Mucosa of gallbladder (tissue), 1 donor: Measurements from ENCODE around the gene ERC2. TPM values are rescaled to one million over a fixed set of nuclear protein-coding genes. Genes with fewer than 3 reads are reported as not detected.

Experiments used
- DNase-seq: peaks from one replicate; pipeline ENCODE4 v3.0.0-alpha.2; 2020; ENCODE audit warnings: low spot score
- total RNA-seq: library from RNA; stranded (reverse); gene quantifications from one replicate; pipeline ENCODE4 v1.2.1, GENCODE V29; 2021
- donor health status: DM: no; HTN: no; CAD: no.

Gene ERC2
- total RNA-seq, 1 donor from 2014 or later: 4.2 TPM

DNA sequence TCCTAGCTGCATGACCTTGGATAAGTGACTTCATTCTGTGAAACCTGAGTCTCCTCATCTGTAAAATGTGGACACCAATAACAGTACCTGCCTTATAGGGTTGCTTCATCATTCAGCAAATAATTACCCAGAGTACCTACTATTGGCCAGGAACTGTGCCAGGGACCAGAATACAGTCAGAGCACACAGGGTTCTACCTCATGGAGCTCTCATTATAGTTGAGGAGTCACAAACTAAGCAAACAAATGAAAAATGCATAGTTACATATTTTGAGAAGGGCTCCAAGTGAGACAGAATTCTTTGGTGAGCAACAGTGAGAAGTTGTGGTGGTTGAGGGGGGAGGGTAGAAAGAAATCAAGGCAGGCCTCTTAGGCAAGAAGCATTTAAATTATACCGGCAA, 672.5 kb downstream of the ERC2 start:
- DNase-seq: no peak

DNA sequence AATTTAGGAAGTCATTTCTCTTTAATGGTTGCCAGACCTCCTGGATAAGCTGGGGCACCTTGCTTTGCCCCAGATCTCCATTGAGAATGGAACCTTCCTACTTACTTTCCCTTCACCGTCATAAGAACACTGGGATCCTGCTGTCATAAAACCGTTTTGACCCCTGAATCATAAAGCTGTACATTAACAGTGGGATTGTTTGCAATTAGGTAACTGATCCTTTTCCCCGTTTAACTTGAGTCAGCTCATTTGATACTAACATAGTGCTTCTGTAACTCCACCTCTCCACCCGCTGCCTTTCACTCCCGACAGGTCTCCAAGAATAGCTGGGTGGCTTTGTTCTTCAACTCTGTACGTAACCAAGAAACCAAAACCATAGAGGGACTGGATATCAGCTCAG, 673.0 kb downstream of the ERC2 start:
- DNase-seq: no peak

DNA sequence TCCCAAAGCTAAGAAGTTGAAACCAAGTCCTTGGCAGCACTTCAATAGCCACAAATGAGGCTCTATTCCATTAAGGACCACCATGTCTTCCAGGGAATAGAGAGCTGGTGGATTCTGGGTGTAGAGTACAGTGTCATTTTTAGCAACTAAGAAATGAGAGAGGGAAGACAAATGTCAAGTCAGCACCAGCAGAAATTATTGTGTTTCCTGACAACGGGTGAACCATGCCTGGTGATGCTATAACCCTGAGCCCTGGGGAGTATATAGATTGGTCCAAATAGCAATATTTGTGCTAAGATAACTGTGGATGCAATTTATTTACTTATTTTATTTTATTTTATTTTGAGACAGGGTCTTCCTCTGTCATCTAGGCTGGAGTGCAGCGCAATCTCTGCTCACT, 675.5 kb downstream of the ERC2 start:
- DNase-seq: no peak

DNA sequence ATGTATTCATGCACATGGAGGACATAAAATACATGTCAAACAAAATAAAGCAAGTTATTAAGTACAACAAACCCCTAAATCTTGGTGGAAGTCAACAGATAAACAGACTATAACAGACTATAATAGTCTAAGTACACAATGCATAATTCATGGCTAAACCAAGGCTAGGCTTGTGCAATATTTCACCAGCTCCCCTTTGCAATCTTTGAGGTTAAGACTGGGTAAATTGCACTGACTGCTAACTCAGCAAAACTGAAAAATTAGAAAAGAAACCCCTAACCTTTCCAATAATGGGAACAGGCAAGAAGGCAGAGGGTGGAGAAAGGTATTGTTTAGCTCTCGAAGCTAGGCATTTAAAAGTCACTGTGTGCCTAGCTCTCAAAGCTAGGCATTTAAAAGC, 676.3 kb downstream of the ERC2 start:
- no peak for DNase-seq

DNA sequence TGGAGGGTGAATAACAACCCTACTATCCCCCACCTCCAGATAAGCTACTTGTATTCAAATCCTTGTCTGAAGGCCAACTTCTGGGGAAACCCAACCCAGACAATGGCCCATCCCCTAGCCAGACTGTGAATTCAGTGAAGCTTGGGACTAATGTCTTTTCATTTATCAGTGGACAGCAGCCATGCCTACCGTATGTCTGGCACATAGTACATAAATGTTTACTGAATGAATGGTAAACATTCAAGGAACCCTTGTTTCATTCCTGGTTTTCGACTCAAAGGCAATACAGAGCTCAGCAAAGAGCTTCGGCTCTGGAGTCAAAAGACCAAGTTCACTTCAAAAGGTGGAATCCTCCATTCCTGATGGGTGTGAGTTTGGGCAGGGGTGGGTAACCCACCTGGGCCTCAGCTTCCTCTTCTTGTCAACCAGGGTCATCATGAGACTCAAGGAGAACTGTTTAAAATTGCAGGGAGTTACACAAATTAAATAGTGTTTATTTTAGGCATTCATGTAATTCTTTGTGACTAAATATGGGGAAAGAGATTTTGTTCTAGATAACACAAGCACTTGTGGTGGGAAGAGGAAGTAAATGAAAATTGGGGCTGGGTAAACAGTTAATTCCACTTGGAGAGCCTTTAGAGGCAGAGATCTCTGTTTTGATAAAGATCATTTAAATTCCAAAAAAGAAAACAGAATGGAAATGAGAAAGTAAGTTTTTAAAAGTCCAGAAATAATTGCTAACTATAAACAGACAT, 677.5 kb downstream of the ERC2 start:
- no peak for DNase-seq

DNA sequence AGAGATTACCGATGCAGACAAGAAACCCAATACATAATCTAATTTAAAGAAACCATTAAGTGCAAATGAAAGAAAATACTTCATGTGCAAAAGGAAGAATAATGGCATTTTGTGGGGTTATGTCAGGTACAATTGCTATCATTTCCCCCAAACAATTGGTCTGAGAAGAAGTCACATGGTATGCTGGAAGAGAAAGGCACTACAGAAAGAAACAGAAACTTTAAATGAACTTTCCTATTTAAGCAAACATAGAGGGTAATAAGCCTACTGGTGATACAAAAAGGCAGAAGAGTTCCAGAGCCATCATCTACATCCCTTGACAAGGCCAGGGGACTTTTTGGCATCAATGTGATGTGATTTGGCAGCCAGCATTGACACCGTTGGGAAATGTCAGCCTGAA, 678.8 kb downstream of the ERC2 start:
- no peak for DNase-seq

DNA sequence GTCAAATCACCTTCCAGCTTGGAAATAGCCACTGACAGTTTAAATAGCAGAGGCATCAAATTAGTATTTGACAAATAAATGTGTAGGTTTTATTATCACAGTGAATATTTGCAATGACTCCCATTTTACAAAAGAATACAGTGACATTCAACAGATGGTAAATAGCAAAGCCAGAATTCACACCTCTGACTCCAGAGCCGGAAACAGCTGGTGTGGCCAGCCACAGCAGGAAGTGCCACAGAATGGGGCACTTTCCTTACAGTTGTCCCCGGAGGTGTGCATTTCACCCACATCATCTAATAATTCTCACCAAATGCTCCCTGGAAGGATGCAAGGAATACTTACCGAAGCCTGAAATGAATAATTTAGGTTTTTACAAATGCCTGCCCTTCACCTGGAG, 685.5 kb downstream of the ERC2 start:
- no peak for DNase-seq

DNA sequence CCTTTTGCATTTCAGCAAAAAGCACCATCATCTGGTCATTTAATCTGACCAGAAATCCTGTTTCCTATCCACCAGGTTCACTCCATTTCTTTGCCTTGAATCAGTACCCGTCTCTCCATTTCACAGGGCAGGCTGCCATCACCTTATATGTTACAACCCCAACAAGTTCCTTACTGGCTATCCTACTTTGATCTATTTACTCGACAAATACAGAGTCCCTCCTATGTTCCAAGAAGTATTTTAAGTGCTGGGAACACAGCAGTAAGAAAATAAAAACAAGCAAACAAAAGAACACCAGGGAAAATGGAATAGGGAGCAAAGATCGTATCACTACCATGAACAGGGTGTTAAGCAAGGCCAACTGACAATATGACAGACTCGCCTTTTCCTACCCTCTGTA, 685.9 kb downstream of the ERC2 start:
- no peak for DNase-seq

DNA sequence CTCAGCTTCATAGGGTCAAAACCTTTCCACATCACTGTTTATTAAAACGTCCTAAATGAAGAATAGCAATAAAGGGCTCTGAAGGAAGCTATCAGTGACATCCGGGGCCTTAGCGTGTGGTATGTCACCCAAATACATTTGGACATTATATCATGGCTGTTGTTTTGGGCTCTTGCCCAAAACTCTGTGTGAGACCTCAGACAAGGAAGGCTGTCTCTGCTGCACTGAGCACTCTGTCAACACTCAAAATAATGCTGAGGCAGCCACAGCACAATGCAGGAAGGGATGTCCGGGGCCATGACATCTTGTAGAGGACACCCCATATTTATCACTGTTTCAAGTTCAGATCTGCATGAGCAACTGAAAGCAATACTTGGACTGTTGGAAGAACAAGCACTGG, 687.4 kb downstream of the ERC2 start:
- no peak for DNase-seq

DNA sequence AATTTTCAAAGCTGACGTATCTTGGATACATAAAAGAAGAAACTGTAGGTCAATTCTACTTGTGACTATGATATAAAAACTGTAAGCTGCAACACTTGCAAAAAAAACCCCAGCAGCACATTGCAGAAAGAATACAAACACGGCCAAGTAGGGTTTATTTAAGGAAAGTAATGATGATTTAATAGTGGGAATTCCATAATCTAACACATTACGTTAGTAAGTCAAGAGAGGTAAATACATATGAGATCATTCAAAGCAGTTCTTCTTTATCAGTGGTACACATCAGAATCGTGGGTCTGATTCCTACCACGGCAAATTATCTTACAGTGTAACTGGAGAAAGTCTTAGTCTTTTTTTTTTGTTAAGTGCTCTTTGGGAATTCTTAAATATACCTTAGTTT, 688.7 kb downstream of the ERC2 start:
- DNase-seq: no peak

DNA sequence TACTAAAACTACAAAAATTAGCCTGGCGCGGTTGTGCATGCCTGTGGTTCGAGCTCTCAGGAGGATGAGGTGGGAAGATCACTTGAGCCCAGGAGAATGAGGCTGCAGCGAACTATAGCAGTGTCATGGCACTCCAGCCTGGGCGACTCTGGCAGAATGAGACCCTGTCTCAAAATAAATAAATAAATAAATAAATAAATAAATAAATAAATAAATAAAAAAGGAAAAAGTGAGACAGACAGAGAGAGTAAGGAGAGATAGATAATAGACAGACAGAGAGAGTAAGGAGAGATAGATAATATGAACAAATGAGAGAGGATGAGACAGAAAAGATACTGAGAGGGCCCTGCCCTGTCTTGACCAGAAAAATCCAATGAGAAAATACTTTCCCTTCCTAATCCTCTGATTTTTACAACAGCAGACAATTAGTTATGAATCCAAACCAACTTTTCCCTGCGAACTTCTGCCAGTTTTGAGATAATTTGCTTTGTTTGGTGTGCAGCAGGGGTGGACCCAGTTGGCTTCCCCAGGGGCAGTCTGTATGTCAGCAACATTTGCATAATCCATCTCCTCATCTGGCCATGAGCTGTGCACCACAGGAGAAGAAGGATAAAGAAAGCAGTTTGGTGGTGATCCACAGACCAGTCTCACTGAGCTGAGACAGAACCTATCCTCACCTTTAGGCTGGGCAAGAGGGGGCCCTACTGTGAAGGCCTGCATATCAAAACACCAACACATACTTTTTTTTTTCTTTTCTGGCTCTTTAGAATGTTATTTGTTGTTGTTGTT, 692.7 kb downstream of the ERC2 start:
- no peak for DNase-seq

DNA sequence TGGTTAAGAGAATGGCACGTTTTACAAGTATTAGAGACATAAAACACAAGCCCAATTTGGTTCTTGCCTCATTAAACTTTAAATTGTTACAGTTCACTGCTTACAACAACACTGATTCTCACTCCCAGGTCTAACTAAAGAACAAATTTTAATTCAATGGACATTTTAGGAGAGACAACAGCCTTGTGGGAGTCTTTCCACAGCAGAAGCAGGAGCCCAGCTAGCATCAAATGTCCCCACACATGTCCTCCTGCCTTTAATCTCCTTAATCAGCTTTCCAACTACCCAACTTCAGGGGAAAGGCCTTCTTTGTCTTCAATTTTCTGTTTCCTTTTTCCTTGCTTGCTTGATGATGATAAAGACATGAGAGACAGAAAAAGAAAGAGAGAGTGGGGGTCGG, 693.4 kb downstream of the ERC2 start:
- DNase-seq: no peak

DNA sequence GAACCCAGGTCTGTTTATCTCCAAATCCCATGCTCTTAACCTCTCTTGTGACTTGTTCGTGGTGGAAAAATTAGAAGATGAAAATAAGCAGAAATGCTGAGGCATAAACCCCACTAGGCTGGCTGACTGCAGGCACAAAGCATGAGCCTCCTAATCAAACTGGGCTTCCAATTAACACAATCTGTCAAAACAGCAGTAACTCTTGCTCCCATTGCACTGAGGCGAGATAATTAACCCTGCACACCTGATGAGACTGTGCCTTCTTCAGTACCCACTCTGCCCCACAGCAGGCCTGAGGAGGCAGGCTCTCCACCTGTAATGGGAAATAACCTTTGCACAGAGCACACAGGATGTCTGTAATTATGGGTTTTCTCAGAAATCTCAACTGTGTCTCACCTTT, 696.8 kb downstream of the ERC2 start:
- DNase-seq: no peak

DNA sequence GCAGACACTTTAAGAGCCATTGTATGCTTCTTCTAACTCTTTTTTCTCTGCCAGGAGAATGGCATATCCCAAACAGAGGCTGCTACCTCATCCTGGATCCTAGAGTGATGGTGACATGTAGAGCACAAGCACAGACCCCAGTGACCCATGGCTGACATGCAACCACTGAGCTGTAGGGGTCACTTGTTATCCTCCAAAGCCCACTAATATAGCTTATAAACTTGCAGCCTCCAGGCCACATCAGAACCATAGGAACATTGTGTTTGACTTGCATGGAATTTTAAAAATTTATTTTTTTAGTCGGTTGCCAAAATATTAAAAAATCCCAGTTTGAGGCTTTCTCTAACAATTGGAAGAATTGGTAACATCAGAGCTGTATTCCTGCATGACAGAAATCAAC, 698.2 kb downstream of the ERC2 start:
- no peak for DNase-seq

DNA sequence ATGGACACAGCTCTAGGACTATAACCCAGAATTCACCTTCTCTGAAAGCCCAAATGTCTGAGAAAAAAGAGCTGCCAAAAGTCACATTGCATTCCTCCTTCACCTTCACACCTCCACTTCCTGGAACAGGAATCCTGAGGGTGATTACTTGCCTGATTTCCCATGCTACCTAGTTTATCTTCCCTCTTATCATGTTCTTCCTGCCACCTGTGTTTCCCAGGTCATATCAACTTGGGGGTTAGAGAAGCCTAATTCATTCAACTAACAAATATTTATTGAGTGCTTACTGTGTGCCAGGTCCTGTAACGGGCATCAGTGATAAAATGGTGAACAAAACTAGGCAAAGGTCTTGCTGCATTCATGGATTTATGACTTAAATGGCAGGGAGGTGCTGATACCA, 701.5 kb downstream of the ERC2 start:
- DNase-seq: no peak

DNA sequence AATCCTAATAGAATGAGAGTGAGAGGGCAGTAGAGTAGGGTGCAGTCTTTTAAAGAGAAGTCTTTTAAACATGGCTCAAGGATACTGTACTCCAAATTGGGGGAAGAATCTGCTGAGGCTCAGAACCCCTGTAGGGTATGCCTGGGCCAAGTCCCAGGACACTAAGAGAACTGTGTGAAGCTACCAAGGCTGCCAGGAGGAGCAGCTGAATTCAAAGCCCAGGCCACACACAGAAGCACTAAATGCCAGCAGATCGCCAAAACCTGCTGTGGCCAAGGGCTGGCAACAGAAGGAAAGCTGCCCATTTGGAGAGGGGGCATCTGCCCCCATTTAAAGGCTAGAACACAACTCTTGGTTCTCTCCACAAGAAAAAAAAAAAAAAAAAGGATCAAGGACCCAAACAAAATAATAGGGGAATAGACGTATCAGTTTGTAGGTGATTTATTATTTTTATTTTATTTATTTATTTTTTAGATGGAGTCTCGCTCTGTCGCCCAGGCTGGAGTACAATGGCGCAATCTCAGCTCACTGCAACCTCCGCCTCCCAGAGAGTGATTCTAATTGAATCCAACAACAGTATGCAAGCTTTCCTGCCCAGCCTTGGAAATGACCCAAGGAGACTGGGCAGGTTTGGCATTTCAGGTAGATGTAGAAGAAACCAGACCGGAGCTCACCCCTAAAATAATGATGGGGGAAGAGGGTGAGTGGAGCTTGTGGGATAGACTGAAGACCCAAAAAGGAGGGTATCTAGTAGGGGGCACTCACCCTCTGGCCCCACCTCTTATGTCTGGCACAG, 702.2 kb downstream of the ERC2 start:
- DNase-seq: no peak

DNA sequence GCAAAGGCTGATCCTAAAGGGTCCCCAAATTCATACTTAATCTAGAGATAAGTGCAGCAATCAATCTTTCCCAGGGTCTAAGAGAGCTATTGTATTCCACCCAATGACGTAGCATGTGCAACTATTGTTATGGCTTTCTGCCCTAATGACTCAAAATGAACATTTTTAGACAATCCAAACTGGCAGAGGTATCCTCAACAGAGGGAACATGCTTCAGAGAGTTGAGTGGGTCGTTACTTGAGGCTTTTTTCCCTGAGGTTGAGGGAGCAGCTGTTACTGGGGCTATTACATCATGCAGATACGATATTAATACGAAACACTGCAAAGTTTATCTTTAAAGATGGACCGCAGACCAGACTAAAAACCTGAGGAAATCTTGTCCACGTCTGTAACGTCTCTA, 702.9 kb downstream of the ERC2 start:
- DNase-seq: no peak

DNA sequence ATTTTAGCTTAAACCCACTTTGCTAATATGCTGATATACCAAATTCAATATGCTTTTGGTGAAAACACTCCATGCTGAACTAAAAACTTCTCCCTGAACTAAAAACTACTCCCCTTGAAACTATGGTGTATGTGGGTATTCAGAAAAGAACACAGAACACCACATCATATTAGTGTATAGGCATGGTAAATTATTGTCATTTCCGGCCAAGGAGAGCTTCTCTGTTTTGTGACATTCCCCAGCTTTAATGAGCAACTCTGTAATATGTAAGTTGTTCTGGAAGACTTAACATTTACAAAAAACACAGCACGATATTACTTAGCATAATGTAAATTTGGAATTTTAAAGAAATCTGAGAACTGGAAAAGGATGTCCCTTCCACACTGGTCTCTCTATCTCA, 711.3 kb downstream of the ERC2 start:
- DNase-seq: no peak

DNA sequence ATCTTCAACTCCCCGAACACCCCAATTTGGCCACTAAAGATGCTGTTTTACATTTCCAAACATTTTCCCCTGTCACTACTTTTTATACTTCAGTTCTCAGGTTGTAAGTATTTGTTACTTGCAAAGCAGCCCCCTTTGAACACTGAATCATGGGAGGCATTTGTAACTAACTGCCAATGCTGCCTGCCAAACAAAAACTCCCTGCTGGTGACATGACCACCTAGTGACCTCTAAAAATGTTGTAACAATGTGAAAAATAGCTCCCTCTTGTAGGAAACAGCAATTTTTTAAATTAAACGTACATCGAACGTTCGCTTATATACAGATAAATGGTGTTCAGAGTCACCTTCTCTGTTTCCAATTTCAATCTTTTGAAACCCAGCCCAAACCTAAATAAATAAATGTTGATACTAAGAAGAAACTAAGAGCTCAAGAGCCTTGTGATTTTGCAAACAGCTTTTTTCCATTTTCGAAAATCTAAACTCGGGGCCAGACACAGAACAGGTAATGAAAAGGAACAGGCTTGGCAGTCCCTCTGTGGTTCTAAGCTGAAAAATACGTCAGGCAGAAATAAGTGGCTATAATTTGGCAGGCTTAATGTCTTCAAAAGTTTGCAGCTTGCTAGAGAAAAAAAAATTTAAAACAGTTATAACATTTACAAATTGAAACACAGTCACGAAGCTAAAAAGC, 712.6 kb downstream of the ERC2 start:
- no peak for DNase-seq

DNA sequence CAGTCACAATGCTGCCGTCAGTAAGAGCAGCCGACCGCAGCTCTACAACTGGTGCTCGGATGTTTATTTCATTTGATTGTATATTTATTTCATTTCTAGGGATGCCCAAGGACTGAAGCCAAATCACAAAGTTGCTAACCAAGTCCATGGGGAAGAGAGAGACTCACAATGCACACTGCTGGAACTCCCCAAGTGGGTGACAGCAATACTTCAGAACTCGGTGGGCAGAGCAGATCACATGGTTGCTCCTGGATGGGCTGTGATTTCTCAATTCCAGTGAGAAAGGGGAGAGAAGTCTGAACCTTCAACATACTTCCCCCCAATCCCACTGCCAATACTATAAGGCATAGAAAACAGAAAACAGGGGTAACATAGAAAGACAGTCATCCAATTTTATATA, 715.4 kb downstream of the ERC2 start:
- DNase-seq: no peak

DNA sequence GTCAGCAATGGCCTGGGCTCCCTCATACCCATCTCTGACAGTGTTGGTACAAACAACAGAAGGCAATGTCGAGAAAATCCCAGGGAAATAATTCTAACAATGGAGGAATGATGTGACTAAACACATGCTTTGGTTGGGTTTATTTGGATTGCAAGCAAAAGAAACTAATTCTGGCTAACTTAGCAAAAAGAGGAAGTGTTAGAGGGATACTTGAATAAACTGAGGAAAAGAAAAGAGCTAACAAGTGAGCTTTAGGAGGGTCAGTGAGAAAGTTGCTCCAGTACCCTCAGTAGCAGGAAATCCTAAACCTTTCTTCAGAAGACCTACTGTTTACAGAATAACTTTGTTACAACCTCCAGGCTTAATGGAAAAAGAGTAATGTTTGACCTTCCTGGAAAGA, 716.5 kb downstream of the ERC2 start:
- DNase-seq: no peak

DNA sequence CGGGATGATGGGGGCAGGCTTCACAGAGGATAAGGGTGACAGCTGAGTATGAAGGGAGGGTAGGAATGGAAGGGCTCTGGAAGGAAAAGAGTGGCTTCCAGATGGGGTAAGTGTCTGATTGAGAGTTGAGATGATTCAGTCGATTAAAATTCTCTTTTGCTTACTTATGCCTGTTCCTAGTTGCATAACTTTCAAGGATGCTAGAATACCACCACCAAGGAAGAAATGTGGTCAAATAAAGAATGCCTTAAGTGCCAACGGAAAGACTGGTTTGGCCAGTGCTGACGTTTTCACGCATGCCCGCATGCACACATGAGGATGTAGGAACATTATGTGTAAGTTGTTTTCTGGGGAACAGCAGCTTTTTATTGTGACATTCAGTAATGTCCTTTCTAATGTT, 717.7 kb downstream of the ERC2 start:
- DNase-seq: no peak
